Measurements from ENCODE around the gene TAF4. TPM values are rescaled to one million over a fixed set of nuclear protein-coding genes. Genes with fewer than 3 reads are reported as not detected.
A peak's percentile ranks its signal among the peaks of the same experiment; 100 is the strongest.

TAF4 gene
- total RNA-seq, 1 experiment from 2014 or later: 21.0 TPM

- Histone ChIP-seq H3K9me3 (ENCODE audit: control insufficient read depth, insufficient read depth, low read depth, low read length) (no peaks in the 10 kb centered on the region), H3K27me3 (ENCODE audit: control insufficient read depth, insufficient read depth, low read length) (no peaks in the 10 kb centered on the region), H3K4me1 (ENCODE audit: control insufficient read depth, insufficient read depth, low read length) (no peaks in the 10 kb centered on the region; the same call in 1 of the 2 replicates), H3K36me3 (ENCODE audit: control insufficient read depth, insufficient read depth, low read length) (peaks cover 6% of the 10 kb centered on the region), H3K4me3 (ENCODE audit: low read depth in 2 of 2, low read length in 2 of 2) (no peak overlapping the region), H3K27ac (ENCODE audit: low read length) (no peak overlapping the region)
- CTCF ChIA-PET: interaction anchor here (0.6 to 1.6 kb wide), 5 partner anchors 109 to 291 kb away, joined by 3 to 7 read pairs (median 3); no protein-coding TSS in a partner anchor
- POLR2A ChIA-PET: no interaction called here
- in situ Hi-C loops (cut with HindIII; ENCODE audit: low pct_unique_long_range_greater_than_20kb, low sequenced_read_pairs): no loop called here
- no TSS peak for BruUV-seq (replicated peaks)
- DNase-seq (ENCODE audit: low read depth, low spot score) (peak; percentile 20), ATAC-seq (peak; percentile 83)
- TF ChIP-seq CTCF (IDR thresholded peaks at IDR 0.05) (no peak; the same call in 1 of the 2 replicates), POLR2AphosphoS5 (IDR thresholded peaks at IDR 0.05; ENCODE audit: low read depth, low read length) (no peak), TCF7L2 (IDR thresholded peaks at IDR 0.05; ENCODE audit: low read depth, low read length) (no peak)
- intact Hi-C loops (cut with micrococcal nuclease; ENCODE audit: unreplicated experiment): loop anchor here (2.0 kb wide), 1 partner anchor 126 kb away; no protein-coding TSS in a partner anchor
These were observed 54.9 kb downstream of the TAF4 start for GRCh38 chr20:62010551-62011402.

- no peaks in the 10 kb centered on the region for H3K27me3 ChIP-seq (ENCODE audit: control insufficient read depth, insufficient read depth, low read length)
- peaks cover 6% of the 10 kb centered on the region for H3K36me3 ChIP-seq (ENCODE audit: control insufficient read depth, insufficient read depth, low read length)
- CTCF ChIA-PET: interaction anchor here (1.0 to 1.3 kb wide), 2 partner anchors 109 to 132 kb away, joined by 3 to 4 read pairs; no protein-coding TSS in a partner anchor
- no peak for TF ChIP-seq POLR2AphosphoS5 (IDR thresholded peaks at IDR 0.05; ENCODE audit: low read depth, low read length)
- TF ChIP-seq REST (IDR thresholded peaks at IDR 0.05; ENCODE audit: insufficient read depth in 1 of 2, low read depth in 2 of 2, low read length in 1 of 2): no peak
- TF ChIP-seq TCF7L2 (IDR thresholded peaks at IDR 0.05; ENCODE audit: low read depth, low read length): no peak
- no peak for TF ChIP-seq SIN3A (IDR thresholded peaks at IDR 0.05; ENCODE audit: borderline replicate concordance, insufficient read depth, low read depth, low read length)
- no peak for TF ChIP-seq CTCF (IDR thresholded peaks at IDR 0.05)
- H3K4me3 ChIP-seq (ENCODE audit: low read depth in 2 of 2, low read length in 2 of 2): no peak overlapping the region
- BruUV-seq (replicated peaks): no TSS peak
- POLR2A ChIA-PET: no interaction called here
- ATAC-seq (no peak), DNase-seq (ENCODE audit: low read depth, low spot score) (no peak)
- intact Hi-C loops (cut with micrococcal nuclease; ENCODE audit: unreplicated experiment) (loop anchor here (2.0 kb wide), 1 partner anchor 127 kb away; no protein-coding TSS in a partner anchor), in situ Hi-C loops (cut with HindIII; ENCODE audit: low pct_unique_long_range_greater_than_20kb, low sequenced_read_pairs) (no loop called here)
- no peak overlapping the region for H3K27ac ChIP-seq (ENCODE audit: low read length)
- H3K9me3 ChIP-seq (ENCODE audit: control insufficient read depth, insufficient read depth, low read depth, low read length): no peaks in the 10 kb centered on the region
- H3K4me1 ChIP-seq (ENCODE audit: control insufficient read depth, insufficient read depth, low read length): no peaks in the 10 kb centered on the region; the same call in 1 of the 2 replicates
These were observed 55.7 kb downstream of the TAF4 start for GRCh38 chr20:62009869-62010445.

All from Panc1 (cell line).